ENCODE results near the gene KIAA1549.

KIAA1549 gene

DNA sequence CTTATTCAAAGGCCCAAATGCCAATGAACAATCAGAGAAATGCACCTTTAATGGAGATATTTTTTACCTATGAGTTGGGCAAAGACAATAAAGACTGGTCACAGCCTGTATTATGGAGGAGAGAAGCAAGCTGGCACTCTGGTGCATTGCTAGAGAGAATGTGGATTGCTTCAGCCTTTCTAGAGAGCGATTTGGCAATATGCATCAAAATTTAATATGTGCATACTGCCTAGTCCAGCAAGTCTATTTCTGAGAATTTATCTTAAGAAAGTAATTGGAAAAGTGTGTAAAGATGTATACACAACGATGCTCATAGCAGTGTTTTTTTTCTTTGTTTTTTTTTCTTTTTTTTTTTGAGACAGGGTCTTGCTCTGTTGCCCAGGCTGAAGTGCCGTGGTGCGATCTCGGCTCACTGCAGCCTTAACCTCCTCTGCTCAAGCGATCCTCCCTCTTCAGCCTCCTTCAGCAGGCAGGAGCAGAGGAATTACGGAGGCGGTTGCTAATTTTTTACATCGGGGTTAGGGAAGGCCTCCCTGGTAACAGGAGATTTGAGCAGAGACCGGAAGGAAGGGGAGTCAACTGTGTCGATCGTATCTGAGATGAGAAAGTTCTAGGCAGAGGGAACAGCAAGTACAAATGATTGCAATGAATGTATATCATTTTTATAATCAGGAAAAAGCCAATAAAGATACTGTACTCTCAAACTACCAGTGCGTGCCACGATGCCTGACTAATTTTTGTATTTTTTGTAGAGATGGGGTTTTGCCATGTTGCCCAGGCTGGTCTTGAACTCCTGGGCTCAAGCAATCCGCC lies 16.4 kb downstream of the KIAA1549 start:
- TF ChIP-seq, protein P1, sequence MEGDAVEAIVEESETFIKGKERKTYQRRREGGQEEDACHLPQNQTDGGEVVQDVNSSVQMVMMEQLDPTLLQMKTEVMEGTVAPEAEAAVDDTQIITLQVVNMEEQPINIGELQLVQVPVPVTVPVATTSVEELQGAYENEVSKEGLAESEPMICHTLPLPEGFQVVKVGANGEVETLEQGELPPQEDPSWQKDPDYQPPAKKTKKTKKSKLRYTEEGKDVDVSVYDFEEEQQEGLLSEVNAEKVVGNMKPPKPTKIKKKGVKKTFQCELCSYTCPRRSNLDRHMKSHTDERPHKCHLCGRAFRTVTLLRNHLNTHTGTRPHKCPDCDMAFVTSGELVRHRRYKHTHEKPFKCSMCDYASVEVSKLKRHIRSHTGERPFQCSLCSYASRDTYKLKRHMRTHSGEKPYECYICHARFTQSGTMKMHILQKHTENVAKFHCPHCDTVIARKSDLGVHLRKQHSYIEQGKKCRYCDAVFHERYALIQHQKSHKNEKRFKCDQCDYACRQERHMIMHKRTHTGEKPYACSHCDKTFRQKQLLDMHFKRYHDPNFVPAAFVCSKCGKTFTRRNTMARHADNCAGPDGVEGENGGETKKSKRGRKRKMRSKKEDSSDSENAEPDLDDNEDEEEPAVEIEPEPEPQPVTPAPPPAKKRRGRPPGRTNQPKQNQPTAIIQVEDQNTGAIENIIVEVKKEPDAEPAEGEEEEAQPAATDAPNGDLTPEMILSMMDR (IDR thresholded peaks at IDR 0.05; ENCODE audit: insufficient read depth, low read depth, low read length, missing control alignments): no peak
- no peak for DNase-seq (ENCODE audit: low read depth)
- H3K4me3 ChIP-seq (ENCODE audit: low read length): no peak overlapping the region

DNA sequence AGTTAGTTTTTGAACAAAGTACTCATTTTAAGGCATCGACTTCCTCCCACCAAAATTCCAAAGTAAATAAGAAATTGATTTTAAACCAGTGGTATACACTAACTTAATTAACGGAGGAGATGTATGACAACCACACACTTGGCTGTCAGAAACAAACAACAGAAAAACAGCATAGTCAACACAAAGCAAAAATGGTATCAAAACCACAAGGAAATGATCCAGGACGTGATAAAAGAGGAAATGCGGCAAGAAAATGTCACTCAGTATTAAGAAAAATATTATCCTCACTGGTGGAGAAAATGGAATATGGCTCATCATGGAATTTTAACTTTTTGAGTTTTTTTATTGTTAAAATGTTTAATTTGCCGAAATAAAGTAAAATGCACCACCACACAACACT lies 17.5 kb downstream of the KIAA1549 start:
- no peak overlapping the region for H3K4me3 ChIP-seq (ENCODE audit: low read length)
- TF ChIP-seq, protein P1 (IDR thresholded peaks at IDR 0.05; ENCODE audit: insufficient read depth, low read depth, low read length, missing control alignments): no peak
- no peak for DNase-seq (ENCODE audit: low read depth)

DNA sequence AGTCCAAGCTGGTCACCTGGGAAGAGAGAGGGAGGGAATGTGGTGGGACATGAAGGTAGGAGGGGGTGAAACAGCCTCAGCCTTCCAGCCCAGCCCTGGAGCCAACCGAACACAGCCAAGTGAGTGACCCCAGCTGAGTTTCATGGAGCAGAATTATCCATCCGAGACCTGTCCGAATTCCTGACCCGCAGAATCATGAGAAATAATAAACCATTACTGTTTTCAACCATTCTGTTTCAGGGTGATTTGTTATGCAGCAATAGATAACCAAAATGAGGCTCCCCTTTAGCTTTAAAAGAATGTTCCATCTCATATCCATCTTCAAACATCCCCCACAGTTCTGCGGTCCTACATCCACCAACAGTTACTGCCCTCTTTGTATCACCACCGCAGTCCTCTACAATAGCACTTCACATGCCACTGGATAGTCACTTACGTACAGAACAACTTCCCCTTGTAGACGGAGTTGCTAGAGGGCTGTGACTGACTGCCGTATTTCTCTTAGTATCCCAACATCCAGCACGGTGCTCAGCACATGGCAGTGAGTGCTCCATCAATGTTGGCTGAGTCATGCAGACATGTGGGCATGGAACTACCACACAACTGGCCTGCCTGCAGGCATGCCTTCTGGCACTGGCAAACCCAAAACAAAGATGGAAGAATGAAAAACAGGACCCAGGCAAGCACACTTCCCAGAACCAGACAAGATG lies 18.5 kb downstream of the KIAA1549 start:
- DNase-seq (ENCODE audit: low read depth): peak; percentile 45
- TF ChIP-seq, protein P1 (IDR thresholded peaks at IDR 0.05; ENCODE audit: insufficient read depth, low read depth, low read length, missing control alignments): no peak
- H3K4me3 ChIP-seq (ENCODE audit: low read length): no peak overlapping the region

DNA sequence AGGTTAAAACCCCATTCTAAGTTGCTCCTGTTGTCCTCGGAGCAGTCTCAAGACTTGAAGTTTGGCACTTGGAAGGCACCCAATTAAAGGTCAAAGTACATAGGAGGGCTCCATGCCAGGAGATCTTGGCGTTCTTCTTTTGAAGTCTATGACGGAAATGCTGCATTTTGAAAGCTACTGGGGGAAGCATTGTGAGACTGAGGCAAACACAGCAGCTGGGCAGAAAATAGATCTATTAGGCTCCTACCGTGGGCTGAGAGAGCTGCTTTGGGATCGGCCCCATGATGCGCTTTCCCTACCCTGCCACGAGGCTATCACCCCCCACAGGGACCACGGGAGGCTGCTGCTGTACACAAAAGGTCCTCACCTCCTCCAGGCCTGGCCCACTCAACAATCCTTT lies 20.0 kb downstream of the KIAA1549 start:
- no peak for DNase-seq (ENCODE audit: low read depth)

DNA sequence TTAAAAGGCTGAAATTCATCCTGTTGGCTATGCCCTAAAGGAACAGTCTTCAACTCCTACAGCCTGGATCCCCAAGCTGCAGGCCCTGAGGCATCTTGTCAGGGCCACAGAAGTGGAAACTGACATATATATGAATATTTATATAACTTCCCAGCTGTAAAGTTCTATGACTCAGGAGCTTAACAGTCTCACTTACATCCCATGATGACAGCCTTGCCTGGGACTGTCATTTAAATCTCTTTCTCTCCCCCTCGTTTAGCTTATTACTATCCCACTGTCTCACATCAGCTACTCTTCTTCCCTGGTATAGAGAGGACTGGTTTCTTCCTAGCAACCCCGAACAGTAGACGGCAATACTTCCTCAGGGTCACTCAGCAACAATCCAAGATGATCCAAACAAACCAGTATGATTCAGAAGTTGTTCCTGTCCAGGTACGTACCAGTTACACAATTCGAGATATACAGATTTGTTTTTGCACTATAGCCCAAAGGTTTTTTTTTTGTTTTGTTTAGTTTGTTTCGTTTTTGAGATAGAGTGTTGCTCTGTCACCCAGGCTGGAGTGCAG lies 22.7 kb downstream of the KIAA1549 start:
- peak; percentile 78 for DNase-seq (ENCODE audit: low read depth)
- no peak overlapping the region for H3K4me3 ChIP-seq (ENCODE audit: low read length)
- TF ChIP-seq, protein P1 (IDR thresholded peaks at IDR 0.05; ENCODE audit: insufficient read depth, low read depth, low read length, missing control alignments): no peak

More for the DNA sequence above, 20.0 kb downstream of the KIAA1549 start:
- no peak overlapping the region for H3K4me3 ChIP-seq (ENCODE audit: low read length)
- TF ChIP-seq, protein P1 (IDR thresholded peaks at IDR 0.05; ENCODE audit: insufficient read depth, low read depth, low read length, missing control alignments): no peak

DNA sequence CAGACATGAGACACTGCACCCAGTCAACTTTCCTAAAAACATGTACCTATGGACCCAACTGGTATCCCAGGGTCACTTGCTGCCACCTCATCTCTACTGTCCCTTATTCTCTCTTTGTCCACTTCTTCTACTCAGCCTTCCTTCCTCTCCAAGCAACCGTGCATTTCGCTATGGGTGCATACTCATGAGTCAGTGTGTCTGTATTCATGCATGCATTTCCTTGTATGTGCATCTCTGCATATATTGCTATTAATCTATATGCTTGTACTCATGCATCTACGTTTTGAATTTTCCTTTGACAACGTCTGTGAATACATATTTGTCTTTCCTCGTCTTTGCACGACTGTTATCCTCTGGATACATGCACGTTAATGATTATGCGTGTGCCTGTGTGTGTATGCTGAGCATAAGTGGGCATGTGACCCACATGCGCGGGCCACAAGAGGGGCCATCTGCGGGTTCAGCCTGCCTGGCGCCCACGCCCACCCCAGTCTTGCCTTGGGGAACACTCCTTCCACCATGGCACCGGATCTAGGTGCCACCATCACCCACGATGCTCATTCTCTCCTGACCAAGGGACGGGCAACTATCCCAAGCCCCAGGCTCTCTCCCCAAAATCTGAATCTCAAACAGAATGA lies 23.3 kb downstream of the KIAA1549 start:
- DNase-seq (ENCODE audit: low read depth): no peak
- TF ChIP-seq, protein P1 (IDR thresholded peaks at IDR 0.05; ENCODE audit: insufficient read depth, low read depth, low read length, missing control alignments): no peak
- H3K4me3 ChIP-seq (ENCODE audit: low read length): no peak overlapping the region
